ENCODE data around the gene GJD4. TPM values are rescaled to one million over a fixed set of nuclear protein-coding genes. Genes with fewer than 3 reads are reported as not detected.

The GJD4 gene
- total RNA-seq, 1 experiment from 2014 or later = 0.33 TPM

DNA sequence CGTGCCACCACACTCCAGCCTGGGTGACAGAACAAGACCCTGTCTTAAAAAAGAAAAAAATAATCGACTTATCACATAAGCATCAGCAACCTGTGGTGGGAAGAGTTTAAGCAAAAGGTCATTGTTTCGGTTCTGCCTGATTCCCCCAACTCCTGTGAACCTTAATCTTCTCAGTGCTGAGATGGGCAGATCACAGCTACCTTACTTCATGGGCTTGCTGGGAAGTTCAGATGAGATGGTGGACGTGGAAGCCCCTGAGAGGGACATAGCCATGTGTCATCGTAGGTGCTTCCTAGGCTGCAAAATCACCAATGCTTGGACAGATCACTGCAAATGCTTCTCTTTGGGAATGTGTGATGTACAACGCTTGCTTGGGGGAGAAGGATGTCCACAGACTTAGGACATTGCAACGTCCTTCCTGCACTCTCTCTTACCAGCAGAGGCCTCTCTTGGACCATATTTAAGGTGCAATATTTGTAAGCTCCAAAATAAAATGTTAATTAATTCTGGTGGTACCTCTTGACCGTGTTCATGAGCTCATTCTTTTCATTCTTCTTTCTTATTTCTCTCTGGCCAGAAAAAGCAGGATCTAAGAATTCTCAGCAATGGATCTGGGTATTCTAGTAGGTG, 8.6 kb downstream of the GJD4 start:
- Histone ChIP-seq H3K9me3 (ENCODE audit: low read length) (no peaks in the 10 kb centered on the region), H3K9ac (ENCODE audit: low read length) (no peak overlapping the region), H3K4me1 (ENCODE audit: insufficient read depth, low read length) (peaks cover 8% of the 10 kb centered on the region), H2AFZ (ENCODE audit: low read length) (0 out of 2 replicates have a peak overlapping the region, but pooled peaks have one; percentile 7), H3K79me2 (ENCODE audit: low read length) (no peaks in the 10 kb centered on the region), H3K27me3 (ENCODE audit: low read length) (no peaks in the 10 kb centered on the region), H3K4me3 (ENCODE audit: low read length) (no peak overlapping the region), H3K27ac (ENCODE audit: low read length) (no peak overlapping the region), H4K20me1 (ENCODE audit: low read length) (no peaks in the 10 kb centered on the region), H3F3A (ENCODE audit: low read length, unreplicated experiment) (no peaks in the 10 kb centered on the region), H3K9me2 (replicated peaks; ENCODE audit: low read length) (no peaks in the 10 kb centered on the region), H3K36me3 (ENCODE audit: low read depth, low read length) (no peaks in the 10 kb centered on the region), H3K4me2 (ENCODE audit: low read length) (peak overlapping the region; percentile 11)
- ATAC-seq (peak; percentile 96), DNase-seq (peak; percentile 92)
- BruUV-seq (replicated peaks) = no TSS peak
- intact Hi-C loops (cut with micrococcal nuclease) = loop anchor here (1.0 to 5.0 kb wide), 4 partner anchors 20 to 1649 kb away; no protein-coding TSS in a partner anchor
- TF ChIP-seq EZH2 (IDR thresholded peaks at IDR 0.05; ENCODE audit: low read length, unreplicated experiment) (no peak), EZH2phosphoT487 (IDR thresholded peaks at IDR 0.05; ENCODE audit: borderline replicate concordance, low read length) (no peak), CTCF (conservative IDR thresholded peaks at IDR 0.05; ENCODE audit: low read depth, low read length) (peak; percentile 100)
- ChIA-PET POLR2A (ENCODE audit: unreplicated experiment) (interaction anchor here (0.5 to 1.0 kb wide), 3 partner anchors 20 to 1058 kb away, joined by 4 to 7 read pairs (median 6); no protein-coding TSS in a partner anchor), CTCF (interaction anchor here (0.5 to 3.6 kb wide), 48 partner anchors 9 to 1882 kb away, joined by 3 to 94 read pairs (median 4); no protein-coding TSS in a partner anchor)

GRCh38 chr10:35614312-35614711, 9.2 kb downstream of the GJD4 start:
- H4K20me1 ChIP-seq (ENCODE audit: low read length) = no peaks in the 10 kb centered on the region
- BruUV-seq (replicated peaks) = no TSS peak
- H3K9ac ChIP-seq (ENCODE audit: low read length) = no peak overlapping the region
- no peaks in the 10 kb centered on the region for H3K9me2 ChIP-seq (replicated peaks; ENCODE audit: low read length)
- H3K9me3 ChIP-seq (ENCODE audit: low read length) = no peaks in the 10 kb centered on the region
- no peaks in the 10 kb centered on the region for H3K36me3 ChIP-seq (ENCODE audit: low read depth, low read length)
- ATAC-seq = peak; percentile 61
- TF ChIP-seq EZH2 (IDR thresholded peaks at IDR 0.05; ENCODE audit: low read length, unreplicated experiment) (no peak), CTCF (conservative IDR thresholded peaks at IDR 0.05; ENCODE audit: low read depth, low read length) (no peak), EZH2phosphoT487 (IDR thresholded peaks at IDR 0.05; ENCODE audit: borderline replicate concordance, low read length) (no peak)
- H3F3A ChIP-seq (ENCODE audit: low read length, unreplicated experiment) = no peaks in the 10 kb centered on the region
- no peaks in the 10 kb centered on the region for H3K79me2 ChIP-seq (ENCODE audit: low read length)
- DNase-seq = peak; percentile 48
- peaks cover 8% of the 10 kb centered on the region for H3K4me1 ChIP-seq (ENCODE audit: insufficient read depth, low read length)
- intact Hi-C loops (cut with micrococcal nuclease) = loop anchor here (1.0 to 5.0 kb wide), 4 partner anchors 19 to 1648 kb away; no protein-coding TSS in a partner anchor
- no peak overlapping the region for H3K27ac ChIP-seq (ENCODE audit: low read length)
- no peaks in the 10 kb centered on the region for H3K27me3 ChIP-seq (ENCODE audit: low read length)
- H3K4me3 ChIP-seq (ENCODE audit: low read length) = no peak overlapping the region
- ChIA-PET CTCF (interaction anchor here (0.5 to 3.6 kb wide), 42 partner anchors 9 to 1965 kb away, joined by 3 to 94 read pairs (median 5); no protein-coding TSS in a partner anchor), POLR2A (ENCODE audit: unreplicated experiment) (interaction anchor here (0.5 to 1.0 kb wide), 3 partner anchors 19 to 1057 kb away, joined by 4 to 7 read pairs (median 6); no protein-coding TSS in a partner anchor)
- no peak overlapping the region for H2AFZ ChIP-seq (ENCODE audit: low read length)
- H3K4me2 ChIP-seq (ENCODE audit: low read length) = peak overlapping the region; percentile 11
